Measurements from ENCODE around the gene P3H2.

Gene P3H2

DNA sequence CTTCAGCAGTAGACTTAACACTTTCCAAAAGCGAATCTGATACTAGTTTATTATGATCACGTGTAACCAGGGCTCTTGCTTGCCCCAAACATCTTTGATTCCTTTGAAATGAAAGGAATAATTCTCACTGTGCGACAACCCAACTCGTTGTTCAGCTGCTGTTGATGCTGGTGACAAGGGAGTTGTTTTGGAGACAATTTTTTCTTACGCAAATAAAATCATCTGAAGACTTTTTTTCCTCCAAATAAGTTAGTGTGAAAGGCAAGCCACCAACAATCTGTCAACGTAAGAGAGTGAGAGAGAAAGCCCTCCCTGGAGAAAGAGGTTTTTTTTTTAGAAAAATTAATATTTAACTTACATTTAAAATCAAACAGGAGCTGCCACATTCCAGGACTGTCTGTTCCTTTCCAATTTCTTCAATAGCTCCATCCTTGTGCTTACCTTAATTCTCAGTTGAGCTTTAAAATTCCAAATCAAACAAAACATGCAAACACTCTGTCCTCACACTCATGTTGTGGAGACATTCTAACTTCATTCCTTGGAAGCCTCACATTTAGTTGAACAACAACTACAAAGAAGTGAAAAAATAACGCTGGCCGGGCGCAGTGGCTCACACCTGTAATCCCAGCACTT lies 4.9 kb upstream of the P3H2 start:
- DNase-seq, result no peak

DNA sequence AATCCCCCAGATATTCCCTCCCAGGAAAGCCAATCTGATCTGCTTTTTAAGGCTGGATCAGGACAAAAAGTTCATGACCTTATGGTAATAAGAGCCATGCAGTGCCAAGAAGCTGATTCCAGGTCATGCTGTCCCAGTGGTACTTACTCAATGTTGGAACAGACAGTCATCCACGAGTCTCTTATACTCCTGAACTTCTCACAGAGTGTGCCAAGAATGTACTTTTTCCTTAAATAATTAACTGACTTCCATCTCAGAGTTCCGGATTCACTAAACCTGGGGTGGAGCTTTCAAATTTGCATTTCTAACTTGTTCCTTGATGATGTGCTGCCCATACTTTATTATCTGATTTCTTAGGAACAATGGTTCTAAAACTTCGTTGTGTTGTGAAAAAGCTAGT lies 3.4 kb upstream of the P3H2 start:
- no peak for DNase-seq

DNA sequence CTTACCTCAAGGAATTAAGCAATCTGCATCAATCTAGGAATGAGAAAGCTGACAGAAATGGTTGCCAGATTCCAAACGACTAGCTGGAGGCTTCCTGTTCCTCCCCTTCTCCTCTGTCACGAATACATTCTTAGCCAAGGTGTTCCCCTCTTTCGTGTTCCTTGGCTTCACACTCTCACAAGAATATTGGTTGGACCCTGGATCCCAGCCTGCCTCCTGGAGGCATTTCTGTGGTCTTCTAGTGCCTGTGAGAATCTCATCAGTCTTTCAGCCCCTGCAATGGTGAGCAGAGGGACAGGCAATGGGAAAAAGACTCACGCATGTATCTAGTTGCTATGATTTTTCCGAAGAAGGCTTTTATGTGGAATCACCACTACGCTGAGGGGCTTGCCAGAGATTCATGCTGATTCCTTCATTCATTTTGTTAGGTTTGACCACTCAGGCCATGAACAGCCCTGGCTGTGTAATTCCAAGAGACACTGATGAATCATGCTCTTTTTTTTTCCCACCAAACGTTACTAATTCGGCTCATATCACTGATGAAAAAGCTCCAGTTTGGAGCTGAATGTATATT lies 1.6 kb upstream of the P3H2 start:
- DNase-seq, result no peak

DNA sequence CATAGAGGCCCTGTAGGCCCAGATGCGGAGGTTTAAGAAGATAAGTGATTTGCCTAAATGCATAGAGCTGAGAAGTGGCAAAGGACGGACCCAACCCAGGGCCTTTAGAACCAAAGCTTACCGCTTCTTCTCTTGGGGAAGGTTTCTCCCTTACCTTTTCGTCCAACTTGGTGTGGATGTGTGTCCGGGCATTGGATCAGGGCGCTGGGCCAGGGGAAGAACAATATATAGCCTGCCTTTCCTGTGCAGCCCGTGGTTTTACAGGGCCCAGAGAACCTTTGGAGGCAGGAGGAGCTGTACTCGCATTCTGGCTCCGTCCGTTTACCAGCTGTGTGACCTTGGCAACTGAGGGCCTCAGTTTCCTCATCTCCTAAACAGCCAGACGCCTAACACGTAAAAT lies 686 bp upstream of the P3H2 start:
- no peak for DNase-seq

DNA sequence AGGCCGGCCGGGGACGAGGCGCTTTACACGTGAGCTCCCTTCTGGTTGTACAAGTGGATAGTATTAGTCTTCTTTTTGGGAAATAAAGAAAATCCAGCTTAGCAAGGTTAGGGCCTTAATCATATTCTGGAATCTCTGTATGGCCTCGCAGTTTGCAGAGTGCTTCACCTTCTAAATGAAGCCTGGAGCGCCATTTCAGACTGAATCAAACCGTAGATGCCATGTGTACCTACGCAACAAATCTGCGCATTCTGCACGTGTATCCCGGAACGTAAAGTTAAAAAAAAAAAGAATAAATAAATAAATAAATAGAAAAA lies 322 bp upstream of the P3H2 start:
- DNase-seq, result no peak

DNA sequence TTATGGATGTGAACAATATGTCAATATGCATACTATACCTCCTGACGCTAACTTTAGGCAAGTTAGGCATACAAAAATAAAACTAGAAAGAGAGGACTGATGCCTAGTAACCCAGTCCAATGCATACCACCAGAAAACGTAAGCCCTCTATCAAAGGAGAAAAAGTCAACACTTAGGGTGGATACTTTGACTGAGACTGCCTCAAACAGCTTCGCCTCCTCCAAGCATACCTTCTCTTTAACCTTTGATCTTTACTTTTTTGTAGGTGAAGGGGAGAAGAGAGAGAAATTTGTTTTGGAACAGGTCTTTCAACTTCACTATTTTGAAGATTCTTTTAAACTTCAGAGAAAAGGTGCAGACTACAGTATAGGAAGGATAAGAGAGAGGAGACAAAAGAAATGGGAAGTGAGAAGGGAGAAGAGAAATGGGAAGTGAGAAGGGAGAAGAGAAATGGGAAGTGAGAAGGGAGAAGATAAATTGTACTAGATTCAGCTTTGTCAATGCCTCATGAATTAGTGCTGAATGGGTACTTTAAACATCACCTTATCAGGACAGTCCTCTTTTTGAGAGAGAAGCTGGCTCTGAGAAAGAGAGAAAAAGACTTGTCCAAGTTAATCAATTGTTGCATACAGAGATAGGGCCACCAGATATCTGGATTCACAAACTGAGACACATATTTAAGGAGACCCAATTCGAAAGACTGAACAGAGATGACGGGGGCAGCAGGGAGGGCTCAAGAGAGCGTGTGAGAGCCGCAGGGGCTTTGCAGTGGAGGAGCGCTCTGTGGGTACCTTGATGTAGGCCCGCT lies 1.0 kb downstream of the P3H2 start:
- DNase-seq, result no peak

DNA sequence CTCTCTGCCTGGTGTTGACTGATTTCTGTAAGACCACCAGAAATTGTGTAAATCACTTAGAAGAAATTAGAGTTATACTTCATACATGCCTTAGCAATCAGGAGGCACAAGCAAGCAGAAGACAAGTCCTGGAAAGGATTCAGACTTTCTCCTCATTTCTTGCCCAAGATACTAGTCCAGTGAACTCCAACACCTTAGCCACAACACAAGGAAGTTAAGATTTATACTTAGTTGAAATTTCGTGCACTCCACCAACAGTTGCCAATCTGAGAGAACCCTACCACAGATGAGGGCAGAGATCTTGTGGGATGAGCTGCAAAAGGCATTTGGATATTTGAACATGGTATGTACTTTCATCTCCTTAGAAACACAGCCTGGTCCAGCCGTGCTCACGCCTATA lies 2.3 kb downstream of the P3H2 start:
- no peak for DNase-seq

DNA sequence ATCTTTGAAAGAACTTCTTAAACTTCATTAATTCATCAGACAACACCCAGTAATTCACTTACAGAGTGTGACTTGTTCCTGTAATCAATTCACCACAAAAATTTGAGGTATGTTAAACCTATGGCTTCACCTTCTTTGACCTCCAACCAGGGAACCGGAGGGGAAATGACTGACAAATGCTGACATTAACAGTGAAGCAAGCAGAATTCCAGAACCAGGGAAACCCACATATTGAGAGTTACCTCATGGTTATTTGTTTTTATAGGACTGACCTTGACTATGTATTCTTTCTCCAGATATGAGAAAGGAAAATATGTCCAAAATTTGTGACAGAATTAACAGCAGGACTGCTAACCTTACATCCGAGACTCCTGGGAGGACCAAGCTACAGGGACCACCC lies 2.7 kb downstream of the P3H2 start:
- no peak for DNase-seq

DNA sequence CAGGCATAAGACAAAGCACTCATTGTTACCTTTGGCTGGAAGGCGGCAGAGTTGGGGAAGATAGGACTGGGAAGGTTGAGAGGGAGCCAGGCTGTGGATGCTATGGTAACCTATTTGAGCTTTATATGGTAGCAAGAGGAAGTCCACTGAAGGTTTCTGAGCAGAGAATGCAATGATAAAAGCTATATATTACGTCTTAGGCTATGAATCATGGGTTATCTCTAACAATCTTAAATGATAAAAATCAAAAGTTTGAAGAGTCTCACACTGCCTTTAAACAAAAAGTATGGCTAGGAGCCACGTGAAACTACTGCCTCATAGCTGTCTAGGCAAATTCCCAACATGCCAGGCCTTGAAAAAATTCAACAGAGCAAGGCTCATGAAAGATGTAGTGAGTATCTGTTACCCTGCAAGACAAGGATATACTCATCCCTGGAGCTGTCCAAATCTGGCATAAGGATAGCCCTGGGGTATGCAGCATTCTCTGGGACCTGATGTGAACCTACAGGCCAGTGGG lies 4.1 kb downstream of the P3H2 start:
- DNase-seq, result no peak

DNA sequence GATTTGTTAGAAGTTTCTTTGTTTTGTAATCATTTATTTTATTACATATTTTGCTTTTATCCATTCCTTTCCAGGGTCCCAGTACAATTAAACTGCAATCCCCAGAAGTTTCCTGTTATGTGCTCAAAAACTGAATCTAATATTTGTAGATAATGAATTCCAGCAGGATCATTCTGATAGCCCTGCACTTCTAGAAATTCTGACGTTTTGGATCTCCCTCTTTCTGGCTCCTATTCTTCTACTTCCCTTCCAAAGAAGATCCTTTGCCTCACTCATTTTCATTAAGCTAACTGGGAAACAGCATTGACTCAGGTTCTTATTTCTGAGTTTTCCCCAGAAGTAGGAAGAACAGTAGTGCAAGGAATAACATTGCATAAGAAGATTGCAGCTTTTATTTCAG lies 9.9 kb downstream of the P3H2 start:
- no peak for DNase-seq

DNA sequence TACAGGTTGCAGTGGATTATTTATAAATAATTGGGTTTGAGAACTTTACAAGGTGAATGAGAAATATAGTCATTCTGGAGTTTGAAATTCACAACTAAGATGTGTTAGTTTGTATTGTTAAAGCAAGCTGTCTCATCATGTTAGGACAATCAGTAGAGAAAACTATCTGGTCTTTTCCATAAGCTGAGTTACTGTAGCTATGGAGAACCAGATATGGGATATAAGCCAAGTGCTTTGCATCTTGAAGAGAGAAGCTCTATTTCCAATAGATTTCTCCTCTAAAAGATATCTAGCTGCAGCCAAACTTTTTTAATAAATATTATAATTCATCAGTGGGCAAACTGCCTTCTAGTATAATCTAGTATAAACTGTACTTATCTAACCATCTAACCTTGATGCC lies 11.3 kb downstream of the P3H2 start:
- no peak for DNase-seq

DNA sequence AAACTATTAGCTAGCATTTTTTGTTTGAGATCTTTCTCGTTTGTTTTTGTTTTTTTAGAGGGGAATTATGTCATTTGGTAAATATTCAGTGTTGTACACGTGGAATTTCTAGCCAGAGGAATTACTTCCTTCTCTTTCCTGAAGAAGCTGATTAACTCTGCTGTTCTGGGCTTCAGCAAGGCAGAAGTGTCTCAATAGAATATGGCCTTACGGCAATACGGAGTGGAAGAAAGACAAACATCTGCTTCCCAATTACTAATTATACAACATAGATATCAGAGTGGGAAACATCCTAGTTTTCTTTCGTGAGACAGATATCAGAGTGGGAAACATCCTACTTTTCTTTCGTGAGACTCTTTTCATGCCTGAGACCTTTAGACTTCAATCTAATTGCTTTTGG lies 11.9 kb downstream of the P3H2 start:
- DNase-seq, result no peak

DNA sequence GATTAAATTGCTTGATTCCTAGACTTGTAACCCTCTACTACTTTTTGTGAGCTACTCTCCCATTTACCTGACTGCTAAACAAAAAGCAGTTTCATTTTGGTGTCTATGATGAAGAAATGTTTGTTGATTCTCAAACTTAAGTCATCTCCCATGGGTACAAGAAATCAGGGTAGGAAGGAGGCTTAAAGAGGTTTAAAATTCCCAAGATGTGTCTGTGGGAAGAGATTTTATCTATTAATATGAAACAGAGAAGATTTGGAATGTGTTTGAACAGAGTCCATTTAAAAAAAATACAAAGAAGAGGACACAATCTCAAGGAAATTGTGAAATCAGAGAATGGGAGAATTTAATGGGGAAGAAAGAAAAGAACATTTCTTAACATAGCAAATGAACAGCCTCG lies 14.8 kb downstream of the P3H2 start:
- DNase-seq, result no peak

DNA sequence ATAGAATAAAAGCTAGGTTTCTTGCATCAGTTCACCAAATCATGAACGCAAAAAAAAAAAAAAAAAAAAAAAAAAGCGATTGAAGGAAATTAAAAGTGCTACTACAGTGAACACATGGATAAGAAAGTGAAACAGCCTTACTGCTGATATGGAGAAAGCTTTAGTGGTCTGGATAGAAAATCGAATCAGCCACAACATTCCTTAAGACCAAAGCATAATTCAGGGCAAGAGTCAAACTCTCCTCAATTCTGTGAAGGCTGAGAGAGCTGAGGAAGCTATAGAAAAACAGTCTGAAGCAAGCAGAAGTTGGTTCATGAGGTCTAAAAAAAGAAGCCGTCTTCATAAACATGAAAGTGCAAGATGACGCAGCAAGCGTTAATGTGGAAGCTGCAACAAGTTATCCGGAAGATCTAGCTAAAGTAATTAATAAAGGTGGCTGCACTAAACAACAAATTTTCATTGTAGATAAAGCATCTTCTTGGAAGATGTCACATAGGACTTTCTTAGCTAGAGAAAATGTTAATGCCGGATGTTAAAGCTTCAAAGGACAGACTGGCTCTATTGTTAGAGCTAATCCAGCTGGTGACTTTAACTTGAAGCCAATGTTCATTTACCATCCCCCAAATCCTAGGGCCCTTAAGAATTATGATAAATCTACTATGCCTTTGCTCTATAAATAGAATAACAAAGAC lies 19.2 kb downstream of the P3H2 start:
- no peak for DNase-seq

DNA sequence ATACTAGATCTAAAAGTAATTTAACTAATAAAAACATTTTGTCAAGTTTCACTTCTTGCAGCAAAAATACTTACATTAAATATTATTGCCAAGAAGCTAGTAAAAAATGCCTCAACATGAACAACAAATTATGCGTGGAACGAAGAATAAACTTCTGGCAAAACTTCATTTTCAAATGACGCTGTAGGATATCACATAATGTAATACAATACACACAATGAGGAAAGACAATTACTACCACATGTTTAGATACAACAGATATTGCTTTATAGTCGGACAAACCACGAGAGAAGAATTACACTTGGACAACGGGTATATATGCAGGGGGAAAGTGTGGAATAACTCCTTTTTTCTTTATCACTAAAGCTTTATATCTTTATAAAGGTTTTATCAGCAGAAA lies 21.6 kb downstream of the P3H2 start:
- no peak for DNase-seq

DNA sequence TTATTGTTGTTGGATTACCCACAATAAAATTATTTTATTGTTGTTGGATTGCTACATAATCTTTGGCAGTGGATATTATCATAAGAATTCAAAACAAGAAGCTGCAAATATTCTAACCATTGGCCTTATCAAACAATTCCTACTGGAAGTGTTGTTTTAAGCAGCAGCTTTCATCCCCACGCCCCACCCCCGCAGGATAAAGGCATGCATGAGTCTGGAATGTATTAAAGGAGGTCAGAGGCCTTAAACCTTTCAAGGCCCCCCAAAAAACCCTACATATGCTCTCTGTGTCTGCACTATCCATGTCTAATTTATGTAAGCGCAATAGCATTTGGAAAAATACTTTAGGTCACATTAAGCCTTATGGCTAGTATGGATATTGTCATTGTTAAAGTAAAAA lies 23.1 kb downstream of the P3H2 start:
- no peak for DNase-seq

DNA sequence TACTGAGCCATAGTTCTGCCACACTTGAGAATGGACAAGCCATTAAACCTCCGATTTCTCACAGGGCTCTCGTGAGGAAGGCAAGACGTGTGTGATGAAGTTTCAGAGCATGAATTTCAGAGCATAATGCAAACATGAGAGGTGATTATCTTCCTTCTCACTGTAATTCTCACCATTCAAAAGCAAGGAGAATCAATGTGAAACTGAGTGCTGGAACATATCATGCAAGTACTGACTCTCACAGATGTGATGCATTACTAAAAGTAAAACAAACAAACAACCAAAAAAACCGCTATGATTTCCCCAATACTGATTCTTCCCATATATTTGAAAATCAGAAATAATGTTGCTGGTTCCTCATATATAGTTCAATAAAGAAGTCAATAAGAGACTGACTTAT lies 23.7 kb downstream of the P3H2 start:
- DNase-seq, result no peak

DNA sequence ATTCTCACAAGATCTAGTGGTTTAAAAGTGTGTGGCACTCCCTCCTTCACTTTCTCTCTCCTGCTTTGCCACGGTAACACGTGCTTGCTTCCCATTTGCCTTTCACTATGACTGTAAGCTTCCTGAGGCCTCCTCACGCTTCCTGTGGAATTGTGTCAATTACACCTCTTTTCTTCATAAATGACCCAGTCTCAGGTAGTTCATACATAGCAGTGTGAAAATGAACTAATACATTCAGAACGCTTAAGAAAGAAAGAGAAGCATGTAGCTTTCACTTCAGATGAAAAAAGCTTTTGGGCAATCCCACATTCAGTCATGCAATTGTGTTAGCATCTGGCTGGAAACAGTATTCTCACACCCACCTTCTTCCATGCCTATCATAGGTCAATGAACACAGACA lies 24.4 kb downstream of the P3H2 start:
- DNase-seq, result no peak

DNA sequence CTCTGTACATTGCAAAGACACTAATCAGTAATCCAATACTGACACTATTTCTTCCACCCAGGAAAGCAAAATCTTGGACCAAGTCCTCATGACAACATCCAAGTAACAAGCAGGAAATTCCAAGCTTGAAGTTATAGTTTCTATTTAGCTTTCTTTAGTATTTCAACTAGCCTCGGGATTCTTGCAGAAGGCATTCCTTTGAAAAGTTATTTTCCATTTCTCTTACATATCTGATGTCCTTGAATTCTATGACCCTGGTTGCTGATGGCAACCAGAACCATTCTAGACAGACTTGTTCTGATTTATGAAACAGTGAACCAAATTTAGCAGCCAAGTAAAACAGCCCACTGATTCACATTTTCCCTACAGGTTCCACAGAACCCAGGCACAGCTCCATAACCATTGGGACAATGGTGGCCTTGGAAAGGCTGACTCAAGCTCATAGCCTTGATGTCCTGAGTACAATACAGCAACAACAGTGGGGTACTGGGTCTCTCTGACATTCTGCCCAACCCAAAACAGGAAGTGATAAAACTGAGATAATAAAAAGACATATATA lies 26.5 kb downstream of the P3H2 start:
- DNase-seq, result no peak

DNA sequence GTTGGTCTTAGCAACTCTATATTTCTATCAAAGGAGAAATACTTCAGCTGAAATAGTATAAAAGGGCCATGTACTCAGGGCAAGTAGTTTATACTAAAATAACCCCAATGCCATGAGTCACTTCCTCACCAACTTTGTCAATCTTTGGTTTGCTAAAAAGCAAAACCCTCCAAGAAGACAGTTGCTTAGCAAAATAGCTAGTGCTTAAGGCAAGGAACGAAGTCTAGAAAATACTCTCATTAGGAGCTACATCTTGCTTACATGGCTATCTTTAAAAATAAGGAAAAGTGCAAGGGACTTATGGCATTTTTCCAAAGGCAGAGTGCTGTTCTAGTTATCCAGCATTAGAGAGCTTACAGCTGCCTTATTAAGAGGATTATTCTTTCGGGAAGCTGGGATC lies 28.4 kb downstream of the P3H2 start:
- DNase-seq, result no peak

DNA sequence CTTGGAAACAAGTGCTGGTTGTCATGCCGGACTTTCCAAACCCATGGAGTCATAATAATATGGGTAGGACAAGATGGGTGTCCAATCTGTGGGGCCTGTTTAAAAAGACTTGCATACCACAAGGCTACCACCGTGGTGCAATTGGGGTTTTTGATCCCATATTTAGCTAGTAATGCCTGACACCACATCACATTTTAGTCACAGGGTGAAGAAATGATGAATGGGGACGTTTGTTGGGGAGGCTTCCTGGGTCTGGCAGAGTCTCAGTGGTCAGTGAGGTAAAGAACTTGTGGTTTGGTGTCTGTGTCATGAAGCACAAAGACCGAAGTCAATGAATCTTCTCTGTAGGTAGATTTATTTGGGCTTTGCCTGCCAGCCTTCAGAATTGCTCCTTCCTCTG lies 31.0 kb downstream of the P3H2 start:
- DNase-seq, result no peak

DNA sequence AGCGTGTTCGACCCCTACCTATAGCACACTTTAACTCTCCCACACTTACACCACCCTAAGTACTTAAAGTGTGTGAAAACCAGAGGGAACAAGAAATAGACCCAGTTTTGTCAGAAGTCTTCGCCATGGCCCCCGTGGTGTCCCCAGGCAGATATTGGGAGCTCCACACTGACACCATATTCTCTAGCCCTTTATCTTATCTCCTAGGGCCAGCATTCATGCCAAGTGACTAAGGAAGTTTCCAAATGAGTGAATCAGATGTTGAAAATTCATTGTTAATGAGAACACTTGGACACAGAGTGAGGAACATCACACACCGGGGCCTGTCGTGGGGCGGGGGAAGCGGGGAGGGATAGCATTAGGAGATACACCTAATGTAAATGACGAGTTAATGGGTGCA lies 31.8 kb downstream of the P3H2 start:
- DNase-seq, result no peak

DNA sequence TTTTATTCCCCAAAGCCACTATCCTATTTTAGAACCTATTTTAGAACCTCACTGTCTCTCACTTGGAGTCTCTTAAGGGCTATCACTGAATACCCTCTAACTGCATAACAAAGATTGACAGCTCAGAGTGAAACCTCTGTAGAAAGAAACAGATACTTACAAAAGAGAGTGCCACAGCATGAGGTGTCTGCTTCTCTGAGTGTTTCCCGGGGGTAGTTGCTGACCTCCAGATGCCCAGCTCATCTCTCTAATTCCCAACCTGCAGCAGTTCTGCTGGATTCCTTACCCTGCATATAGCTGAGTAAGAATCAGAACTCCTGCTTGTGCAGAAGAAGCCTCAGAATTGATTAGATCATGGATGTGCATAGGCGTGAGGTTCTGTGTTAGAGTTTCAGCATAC lies 34.5 kb downstream of the P3H2 start:
- no peak for DNase-seq

DNA sequence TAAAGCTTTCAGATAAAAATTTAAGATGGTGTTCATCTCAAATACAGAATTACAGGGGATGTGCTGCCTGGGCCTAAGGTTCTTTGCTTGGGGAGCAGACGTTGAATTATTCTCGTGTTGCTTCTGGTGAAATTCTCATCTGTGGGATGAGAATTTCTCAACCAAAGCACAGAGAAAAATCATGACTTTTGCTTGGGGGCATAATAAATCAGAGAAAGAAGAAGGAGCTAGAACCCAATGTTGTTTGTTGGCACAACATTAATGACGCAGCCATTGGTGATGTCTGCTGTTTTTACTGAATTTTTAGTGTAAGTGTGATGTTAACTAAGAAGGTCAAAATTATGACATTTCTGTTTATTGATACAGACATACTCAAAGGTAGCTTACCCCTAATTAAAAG lies 35.7 kb downstream of the P3H2 start:
- DNase-seq, result no peak

Measured in activated CD4-positive, CD25-positive, alpha-beta regulatory T cell treated with anti-CD3 and anti-CD28 coated beads, Interleukin-2, amount 50 U/mL, for 72 hours (primary cell).